Epithelial cell of prostate (primary cell): ENCODE results near the gene CNDP1.
"Not testable (repeated sequence)": the region's sequence is repeated elsewhere in the genome, so short reads cannot be mapped to it uniquely, and the experiment has no call there.

Source experiments
- DNase-seq: peaks from one replicate; pipeline ENCODE4 v3.0.0-alpha.2; 2011; ENCODE audit warnings: low read depth, low spot score
- H3K27ac ChIP-seq: fragments of 450-650 bp; 2 replicates; pipeline ENCODE4 v1.5.1; 2017; ENCODE audit warnings: mild to moderate bottlenecking

The CNDP1 gene

GRCh38 chr18:74519320-74520095 is 14.8 kb upstream of the CNDP1 start:
- DNase-seq = no peak
- H3K27ac ChIP-seq = no peak overlapping the region

GRCh38 chr18:74520096-74520833 is 14.0 kb upstream of the CNDP1 start:
- no peak overlapping the region for H3K27ac ChIP-seq
- DNase-seq = no peak

GRCh38 chr18:74521068-74521725 is 13.1 kb upstream of the CNDP1 start:
- no peak overlapping the region for H3K27ac ChIP-seq
- DNase-seq = no peak

- DNase-seq = no peak
- no peak overlapping the region for H3K27ac ChIP-seq
Measured at GRCh38 chr18:74522635-74523548, 11.4 kb upstream of the CNDP1 start.

- DNase-seq = no peak
- H3K27ac ChIP-seq = no peak overlapping the region
Measured at GRCh38 chr18:74524097-74524496, 10.2 kb upstream of the CNDP1 start.

GRCh38 chr18:74524915-74525314 is 9.4 kb upstream of the CNDP1 start:
- DNase-seq = not testable (repeated sequence)

GRCh38 chr18:74525741-74526140 is 8.6 kb upstream of the CNDP1 start:
- DNase-seq = no peak
- no peak overlapping the region for H3K27ac ChIP-seq

More at GRCh38 chr18:74524915-74525314, 9.4 kb upstream of the CNDP1 start:
- not testable (repeated sequence) for H3K27ac ChIP-seq

- no peak overlapping the region for H3K27ac ChIP-seq
- no peak for DNase-seq
Measured at GRCh38 chr18:74526488-74526887, 7.8 kb upstream of the CNDP1 start.

GRCh38 chr18:74528478-74528877 is 5.8 kb upstream of the CNDP1 start:
- no peak overlapping the region for H3K27ac ChIP-seq

GRCh38 chr18:74528913-74529312 is 5.4 kb upstream of the CNDP1 start:
- no peak for DNase-seq
- H3K27ac ChIP-seq = no peak overlapping the region

More at GRCh38 chr18:74528478-74528877, 5.8 kb upstream of the CNDP1 start:
- DNase-seq = no peak

GRCh38 chr18:74529378-74529777 is 4.9 kb upstream of the CNDP1 start:
- H3K27ac ChIP-seq = no peak overlapping the region
- no peak for DNase-seq

GRCh38 chr18:74529811-74530583 is 4.3 kb upstream of the CNDP1 start:
- DNase-seq = no peak
- H3K27ac ChIP-seq = no peak overlapping the region

GRCh38 chr18:74530584-74530862 is 3.8 kb upstream of the CNDP1 start:
- H3K27ac ChIP-seq = no peak overlapping the region
- no peak for DNase-seq

- DNase-seq = no peak
- no peak overlapping the region for H3K27ac ChIP-seq
Measured at GRCh38 chr18:74531043-74531442, 3.3 kb upstream of the CNDP1 start.

- DNase-seq = no peak
- no peak overlapping the region for H3K27ac ChIP-seq
Measured at GRCh38 chr18:74532511-74533025, 1.7 kb upstream of the CNDP1 start.

GRCh38 chr18:74533666-74534065 is 634 bp upstream of the CNDP1 start:
- no peak for DNase-seq
- no peak overlapping the region for H3K27ac ChIP-seq

- no peak overlapping the region for H3K27ac ChIP-seq
- no peak for DNase-seq
Measured at GRCh38 chr18:74534981-74535649, 815 bp downstream of the CNDP1 start.

- H3K27ac ChIP-seq = no peak overlapping the region
- DNase-seq = no peak
Measured at GRCh38 chr18:74539289-74539688, 5.0 kb downstream of the CNDP1 start.
